ENCODE data around the gene STING1. TPM values are rescaled to one million over a fixed set of nuclear protein-coding genes. Genes with fewer than 3 reads are reported as not detected.

The STING1 gene
- total and polyA plus RNA-seq, 2 of the 13 experiments (the other 11 are each of a cell fraction or from before 2014, with no cell fraction given), result 1.3 to 4.4 TPM

DNA sequence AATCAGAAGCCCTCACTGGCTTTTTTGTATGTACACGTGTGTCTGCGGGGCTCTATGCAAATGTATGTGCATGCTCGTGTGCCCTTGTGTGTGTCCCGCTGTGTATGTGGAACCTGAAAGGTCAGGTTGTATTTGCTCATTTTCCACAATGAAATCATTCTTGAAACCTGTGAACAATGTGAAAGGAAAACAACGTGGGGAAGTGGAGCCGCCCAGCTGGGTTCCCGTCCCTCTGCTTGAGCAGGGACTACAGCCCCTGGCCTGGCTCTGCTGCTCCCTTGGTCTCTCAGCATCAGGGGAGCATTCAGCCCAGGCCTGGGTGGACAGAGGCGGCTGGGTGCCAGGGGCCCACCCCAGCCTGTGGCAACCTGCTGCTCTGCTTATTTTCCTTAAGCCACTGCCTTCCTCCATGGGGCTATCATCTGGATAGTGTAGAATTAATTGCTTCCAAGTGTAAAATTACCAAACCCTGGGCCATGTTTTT is 23.1 kb downstream of the STING1 start:
- in situ Hi-C loops (cut with HindIII; ENCODE audit: extremely low pct_ligation_motif_present, low pct_unique_long_range_greater_than_20kb), result no loop called here
- Histone ChIP-seq H3K4me2 (ENCODE audit: low read depth, low read length) (peak overlapping the region; percentile 59), H3K79me2 (ENCODE audit: insufficient read depth, low read length) (no peaks in the 10 kb centered on the region), H3K9me3 (ENCODE audit: low read length) (no peaks in the 10 kb centered on the region), H3K27ac (ENCODE audit: extremely low read length, insufficient read depth, low read length) (no peak overlapping the region), H3K36me3 (replicated peaks in 1 of 2; ENCODE audit: control insufficient read depth in 1 of 2, insufficient read depth in 2 of 2, low read length in 2 of 2) (no peaks in the 10 kb centered on the region), H3K4me3 (replicated peaks in 1 of 3; ENCODE audit: insufficient read depth in 1 of 3, low read depth in 2 of 3, low read length in 3 of 3) (peak overlapping the region in 1 of 3 experiments; percentile 37; a peak in 1 of 6 replicates), H3K9ac (ENCODE audit: insufficient read depth, low read depth, low read length) (no peak overlapping the region), H3K27me3 (ENCODE audit: control insufficient read depth in 1 of 2, insufficient read depth in 2 of 2, low read length in 2 of 2) (peaks cover 8 to 40% of the 10 kb centered on the region in 2 experiments), H4K20me1 (ENCODE audit: insufficient read depth, low read length) (no peaks in the 10 kb centered on the region), H3K4me1 (ENCODE audit: insufficient read depth, low read length) (peaks cover 41% of the 10 kb centered on the region), H2AFZ (ENCODE audit: low read length) (no peak overlapping the region)
- no TSS peak for BruUV-seq (replicated peaks)
- ATAC-seq (peak; percentile 50), FAIRE-seq (no peak), DNase-seq (ENCODE audit: low spot score) (peak; percentile 52)
- no peak for TF ChIP-seq FOXA1 (IDR thresholded peaks at IDR 0.05)
- TF ChIP-seq FOXA1 (CRISPR knock-in tag; IDR thresholded peaks at IDR 0.05), result 0 out of 2 replicates have a peak, but pooled peaks have one; percentile 22
- no peak for TF ChIP-seq NR2F6 (IDR thresholded peaks at IDR 0.05)
- peak; percentile 23; the same call in 1 of the 2 replicates for TF ChIP-seq NR2F6 (CRISPR knock-in tag; IDR thresholded peaks at IDR 0.05)
- peak; percentile 49 for TF ChIP-seq SAP130 (CRISPR knock-in tag; IDR thresholded peaks at IDR 0.05; ENCODE audit: low read depth)
- TF ChIP-seq, protein P1, sequence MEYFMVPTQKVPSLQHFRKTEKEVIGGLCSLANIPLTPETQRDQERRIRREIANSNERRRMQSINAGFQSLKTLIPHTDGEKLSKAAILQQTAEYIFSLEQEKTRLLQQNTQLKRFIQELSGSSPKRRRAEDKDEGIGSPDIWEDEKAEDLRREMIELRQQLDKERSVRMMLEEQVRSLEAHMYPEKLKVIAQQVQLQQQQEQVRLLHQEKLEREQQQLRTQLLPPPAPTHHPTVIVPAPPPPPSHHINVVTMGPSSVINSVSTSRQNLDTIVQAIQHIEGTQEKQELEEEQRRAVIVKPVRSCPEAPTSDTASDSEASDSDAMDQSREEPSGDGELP (IDR thresholded peaks at IDR 0.05; ENCODE audit: borderline replicate concordance, low read depth), result peak; percentile 38; the same call in 1 of the 2 replicates
- no peak for TF ChIP-seq STAT5B (CRISPR knock-in tag; IDR thresholded peaks at IDR 0.05)
- TF ChIP-seq CREB1 (IDR thresholded peaks at IDR 0.05), result no peak
- TF ChIP-seq CREB1 (CRISPR knock-in tag; IDR thresholded peaks at IDR 0.05), result no peak
- no peak for TF ChIP-seq SOX13 (IDR thresholded peaks at IDR 0.05)
- TF ChIP-seq SOX13 (CRISPR knock-in tag; conservative IDR thresholded peaks at IDR 0.05 in 1 of 2, IDR thresholded peaks at IDR 0.05 in 1 of 2), result peak in 1 of 2 experiments; percentile 60; a peak in 2 of 4 replicates
- TF ChIP-seq, protein P2, sequence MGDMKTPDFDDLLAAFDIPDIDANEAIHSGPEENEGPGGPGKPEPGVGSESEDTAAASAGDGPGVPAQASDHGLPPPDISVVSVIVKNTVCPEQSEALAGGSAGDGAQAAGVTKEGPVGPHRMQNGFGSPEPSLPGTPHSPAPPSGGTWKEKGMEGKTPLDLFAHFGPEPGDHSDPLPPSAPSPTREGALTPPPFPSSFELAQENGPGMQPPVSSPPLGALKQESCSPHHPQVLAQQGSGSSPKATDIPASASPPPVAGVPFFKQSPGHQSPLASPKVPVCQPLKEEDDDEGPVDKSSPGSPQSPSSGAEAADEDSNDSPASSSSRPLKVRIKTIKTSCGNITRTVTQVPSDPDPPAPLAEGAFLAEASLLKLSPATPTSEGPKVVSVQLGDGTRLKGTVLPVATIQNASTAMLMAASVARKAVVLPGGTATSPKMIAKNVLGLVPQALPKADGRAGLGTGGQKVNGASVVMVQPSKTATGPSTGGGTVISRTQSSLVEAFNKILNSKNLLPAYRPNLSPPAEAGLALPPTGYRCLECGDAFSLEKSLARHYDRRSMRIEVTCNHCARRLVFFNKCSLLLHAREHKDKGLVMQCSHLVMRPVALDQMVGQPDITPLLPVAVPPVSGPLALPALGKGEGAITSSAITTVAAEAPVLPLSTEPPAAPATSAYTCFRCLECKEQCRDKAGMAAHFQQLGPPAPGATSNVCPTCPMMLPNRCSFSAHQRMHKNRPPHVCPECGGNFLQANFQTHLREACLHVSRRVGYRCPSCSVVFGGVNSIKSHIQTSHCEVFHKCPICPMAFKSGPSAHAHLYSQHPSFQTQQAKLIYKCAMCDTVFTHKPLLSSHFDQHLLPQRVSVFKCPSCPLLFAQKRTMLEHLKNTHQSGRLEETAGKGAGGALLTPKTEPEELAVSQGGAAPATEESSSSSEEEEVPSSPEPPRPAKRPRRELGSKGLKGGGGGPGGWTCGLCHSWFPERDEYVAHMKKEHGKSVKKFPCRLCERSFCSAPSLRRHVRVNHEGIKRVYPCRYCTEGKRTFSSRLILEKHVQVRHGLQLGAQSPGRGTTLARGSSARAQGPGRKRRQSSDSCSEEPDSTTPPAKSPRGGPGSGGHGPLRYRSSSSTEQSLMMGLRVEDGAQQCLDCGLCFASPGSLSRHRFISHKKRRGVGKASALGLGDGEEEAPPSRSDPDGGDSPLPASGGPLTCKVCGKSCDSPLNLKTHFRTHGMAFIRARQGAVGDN (CRISPR knock-in tag; IDR thresholded peaks at IDR 0.05), result 0 out of 2 replicates have a peak, but pooled peaks have one; percentile 11
- peak; percentile 50; the same call in 1 of the 2 replicates for TF ChIP-seq SOX5 (CRISPR knock-in tag; IDR thresholded peaks at IDR 0.05; ENCODE audit: borderline replicate concordance)
- no peak for TF ChIP-seq SOX6 (IDR thresholded peaks at IDR 0.05)
- TF ChIP-seq SOX6 (CRISPR knock-in tag; IDR thresholded peaks at IDR 0.05), result peak; percentile 39
- peak; percentile 13; the same call in 1 of the 2 replicates for TF ChIP-seq FOXA3 (CRISPR knock-in tag; IDR thresholded peaks at IDR 0.05)
- no peak for TF ChIP-seq REL (CRISPR knock-in tag; conservative IDR thresholded peaks at IDR 0.05)
- TF ChIP-seq, protein P3, sequence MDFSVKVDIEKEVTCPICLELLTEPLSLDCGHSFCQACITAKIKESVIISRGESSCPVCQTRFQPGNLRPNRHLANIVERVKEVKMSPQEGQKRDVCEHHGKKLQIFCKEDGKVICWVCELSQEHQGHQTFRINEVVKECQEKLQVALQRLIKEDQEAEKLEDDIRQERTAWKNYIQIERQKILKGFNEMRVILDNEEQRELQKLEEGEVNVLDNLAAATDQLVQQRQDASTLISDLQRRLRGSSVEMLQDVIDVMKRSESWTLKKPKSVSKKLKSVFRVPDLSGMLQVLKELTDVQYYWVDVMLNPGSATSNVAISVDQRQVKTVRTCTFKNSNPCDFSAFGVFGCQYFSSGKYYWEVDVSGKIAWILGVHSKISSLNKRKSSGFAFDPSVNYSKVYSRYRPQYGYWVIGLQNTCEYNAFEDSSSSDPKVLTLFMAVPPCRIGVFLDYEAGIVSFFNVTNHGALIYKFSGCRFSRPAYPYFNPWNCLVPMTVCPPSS (IDR thresholded peaks at IDR 0.05), result no peak
- 3% methylated on average over 7 of the region's 8 CpGs for WGBS (ENCODE audit: low lambda C conversion rate)
- ChIA-PET POLR2A (interaction anchor here (0.9 to 1.0 kb wide), 3 partner anchors 20 to 102 kb away, joined by 3 to 5 read pairs (median 4); partner anchors contain the start of genes DNAJC18 and UBE2D2), CTCF (ENCODE audit: low intra/inter-chr PET ratio, low total read pairs) (no interaction called here)
- intact Hi-C loops (cut with micrococcal nuclease; ENCODE audit: unreplicated experiment), result no loop called here

Measured in HepG2 (cell line).